ENCODE results near the gene CAPNS1. TPM values are rescaled to one million over a fixed set of nuclear protein-coding genes. Genes with fewer than 3 reads are reported as not detected.

CAPNS1 gene
- total and polyA plus RNA-seq, 7 donors: 464 to 626 (median 484) TPM

DNA sequence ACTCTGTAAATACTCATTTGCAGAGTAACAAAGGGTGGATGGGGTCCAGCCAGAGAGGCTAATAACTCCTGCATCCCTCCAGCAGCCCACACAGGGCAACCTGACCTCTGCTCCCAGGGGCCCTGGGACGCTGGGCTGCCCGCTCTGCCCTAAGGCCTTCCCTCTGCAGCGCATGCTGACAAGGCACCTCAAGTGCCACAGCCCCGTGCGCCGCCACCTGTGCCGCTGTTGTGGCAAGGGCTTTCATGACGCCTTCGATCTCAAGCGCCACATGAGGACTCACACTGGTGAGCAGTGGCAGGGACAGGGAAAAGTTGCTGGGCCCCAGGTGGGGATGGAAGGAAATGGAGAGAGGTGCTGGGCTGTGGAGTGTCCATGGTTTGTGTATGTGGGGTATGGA is 27.2 kb upstream of the CAPNS1 start:
- H3K36me3 ChIP-seq (ENCODE audit: insufficient read depth in 1 of 2, low read depth in 1 of 2): peaks cover 0 to 48% of the 10 kb centered on the region in 2 donors

DNA sequence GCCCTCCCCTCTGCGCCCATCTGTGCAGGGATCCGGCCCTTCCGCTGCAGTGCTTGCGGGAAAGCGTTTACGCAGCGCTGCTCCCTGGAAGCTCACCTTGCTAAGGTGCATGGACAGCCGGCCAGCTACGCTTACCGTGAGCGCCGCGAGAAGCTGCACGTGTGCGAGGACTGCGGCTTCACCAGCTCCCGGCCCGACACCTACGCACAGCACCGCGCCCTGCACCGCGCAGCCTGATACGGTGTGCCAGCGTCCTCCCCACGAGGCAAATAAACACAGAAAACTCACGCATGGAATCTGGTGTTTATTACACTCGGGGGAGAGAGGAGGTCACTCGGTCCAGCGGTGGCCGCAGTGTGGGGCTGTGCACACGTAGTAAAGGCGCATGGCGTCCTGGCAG is 26.4 kb upstream of the CAPNS1 start:
- ATAC-seq (no peak), DNase-seq (no peak)
- peak overlapping the region; percentile 89 for H3K27ac ChIP-seq
- H3K4me3 ChIP-seq: peak overlapping the region; percentile 93
- TF ChIP-seq, protein P1, sequence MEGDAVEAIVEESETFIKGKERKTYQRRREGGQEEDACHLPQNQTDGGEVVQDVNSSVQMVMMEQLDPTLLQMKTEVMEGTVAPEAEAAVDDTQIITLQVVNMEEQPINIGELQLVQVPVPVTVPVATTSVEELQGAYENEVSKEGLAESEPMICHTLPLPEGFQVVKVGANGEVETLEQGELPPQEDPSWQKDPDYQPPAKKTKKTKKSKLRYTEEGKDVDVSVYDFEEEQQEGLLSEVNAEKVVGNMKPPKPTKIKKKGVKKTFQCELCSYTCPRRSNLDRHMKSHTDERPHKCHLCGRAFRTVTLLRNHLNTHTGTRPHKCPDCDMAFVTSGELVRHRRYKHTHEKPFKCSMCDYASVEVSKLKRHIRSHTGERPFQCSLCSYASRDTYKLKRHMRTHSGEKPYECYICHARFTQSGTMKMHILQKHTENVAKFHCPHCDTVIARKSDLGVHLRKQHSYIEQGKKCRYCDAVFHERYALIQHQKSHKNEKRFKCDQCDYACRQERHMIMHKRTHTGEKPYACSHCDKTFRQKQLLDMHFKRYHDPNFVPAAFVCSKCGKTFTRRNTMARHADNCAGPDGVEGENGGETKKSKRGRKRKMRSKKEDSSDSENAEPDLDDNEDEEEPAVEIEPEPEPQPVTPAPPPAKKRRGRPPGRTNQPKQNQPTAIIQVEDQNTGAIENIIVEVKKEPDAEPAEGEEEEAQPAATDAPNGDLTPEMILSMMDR (IDR thresholded peaks at IDR 0.05): no peak
- H3K4me1 ChIP-seq: peaks cover 15% of the 10 kb centered on the region
- intact Hi-C loops (cut with DNase I): loop anchor here (5.0 to 10.0 kb wide), 2 partner anchors 56 to 119 kb away; partner anchors contain the start of gene SDHAF1 (in 1 of the 2)
- H3K9me3 ChIP-seq: no peaks in the 10 kb centered on the region
- 84 to 88% (median 85%) methylated on average over 34 of the region's 34 CpGs for WGBS, 3 donors
- H3K36me3 ChIP-seq (ENCODE audit: insufficient read depth in 1 of 2, low read depth in 1 of 2): peaks cover 0 to 54% of the 10 kb centered on the region in 2 donors
- H3K27me3 ChIP-seq (ENCODE audit: insufficient read depth in 3 of 3, low read length in 2 of 3): no peaks in the 10 kb centered on the region

More for the DNA sequence above, 27.2 kb upstream of the CAPNS1 start:
- no peak overlapping the region for H3K27ac ChIP-seq
- H3K27me3 ChIP-seq (ENCODE audit: insufficient read depth in 3 of 3, low read length in 2 of 3): no peaks in the 10 kb centered on the region
- H3K4me3 ChIP-seq: no peak overlapping the region
- TF ChIP-seq, protein P1 (IDR thresholded peaks at IDR 0.05): no peak
- H3K4me1 ChIP-seq: peaks cover 15% of the 10 kb centered on the region
- 93 to 96% (median 93%) methylated on average over 10 of the region's 10 CpGs for WGBS, 3 donors
- intact Hi-C loops (cut with DNase I): loop anchor here (5.0 to 10.0 kb wide), 2 partner anchors 55 to 118 kb away; partner anchors contain the start of gene SDHAF1 (in 1 of the 2)
- ATAC-seq (no peak), DNase-seq (no peak)
- no peaks in the 10 kb centered on the region for H3K9me3 ChIP-seq

DNA sequence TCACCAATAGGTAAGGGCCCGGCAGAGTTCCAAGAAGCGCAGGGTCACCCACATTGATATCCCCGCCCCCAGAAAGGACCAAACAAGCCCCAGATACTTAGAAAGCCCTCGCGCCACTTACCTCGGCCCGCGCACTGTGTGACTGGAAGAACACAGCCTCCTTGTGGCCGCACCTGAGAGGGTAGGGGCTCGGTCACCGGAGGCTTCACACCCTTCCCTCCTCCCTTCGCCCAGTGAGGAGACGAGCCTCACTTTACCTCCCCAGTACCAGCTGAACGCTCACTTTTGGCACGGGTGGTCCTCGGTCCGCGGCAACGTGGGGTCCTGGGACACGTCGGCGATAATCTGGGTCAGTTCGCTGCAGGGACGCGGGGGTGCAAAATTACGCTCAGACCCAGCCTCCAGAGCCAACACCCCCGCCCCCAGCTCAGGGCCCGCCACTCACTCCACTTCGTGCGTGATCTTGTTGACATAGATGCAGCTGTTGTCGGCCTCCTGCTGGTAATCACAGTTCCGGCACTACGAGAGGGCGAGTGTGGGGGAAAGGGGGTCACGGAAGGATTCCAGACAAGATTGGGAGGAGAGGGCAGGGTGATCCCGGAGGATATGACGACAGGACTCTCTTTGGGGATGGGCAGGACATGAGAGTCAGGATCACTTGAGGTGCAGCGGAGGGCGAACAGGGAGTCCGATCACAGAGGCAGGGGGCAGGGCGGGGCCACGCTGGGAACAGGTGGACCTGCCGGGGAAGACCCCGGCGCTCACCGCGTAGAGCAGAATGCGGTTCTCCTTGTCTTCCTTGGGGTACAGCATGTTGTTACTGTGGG is 25.8 kb upstream of the CAPNS1 start:
- Histone ChIP-seq H3K36me3 (ENCODE audit: insufficient read depth in 1 of 2, low read depth in 1 of 2) (peaks cover 2 to 61% of the 10 kb centered on the region in 2 donors), H3K27ac (peak overlapping the region; percentile 89), H3K27me3 (ENCODE audit: insufficient read depth in 3 of 3, low read length in 2 of 3) (no peaks in the 10 kb centered on the region), H3K4me1 (peaks cover 15% of the 10 kb centered on the region), H3K9me3 (no peaks in the 10 kb centered on the region), H3K4me3 (peak overlapping the region; percentile 93)
- ATAC-seq (peak in 3 of 4 donors; percentile 1 to 18 (median 4)), DNase-seq (peak in 1 of 2 donors; percentile 33)
- intact Hi-C loops (cut with DNase I): loop anchor here (2.0 to 10.0 kb wide), 3 partner anchors 57 to 119 kb away; partner anchors contain the start of genes SDHAF1 (in 1 of the 2), THAP8 (in 1 of the 2) and WDR62 (in 1 of the 2)
- TF ChIP-seq, protein P1 (IDR thresholded peaks at IDR 0.05): no peak
- WGBS, 3 donors: 7 to 10% (median 10%) methylated on average over 42 to 48 of the region's 48 CpGs

DNA sequence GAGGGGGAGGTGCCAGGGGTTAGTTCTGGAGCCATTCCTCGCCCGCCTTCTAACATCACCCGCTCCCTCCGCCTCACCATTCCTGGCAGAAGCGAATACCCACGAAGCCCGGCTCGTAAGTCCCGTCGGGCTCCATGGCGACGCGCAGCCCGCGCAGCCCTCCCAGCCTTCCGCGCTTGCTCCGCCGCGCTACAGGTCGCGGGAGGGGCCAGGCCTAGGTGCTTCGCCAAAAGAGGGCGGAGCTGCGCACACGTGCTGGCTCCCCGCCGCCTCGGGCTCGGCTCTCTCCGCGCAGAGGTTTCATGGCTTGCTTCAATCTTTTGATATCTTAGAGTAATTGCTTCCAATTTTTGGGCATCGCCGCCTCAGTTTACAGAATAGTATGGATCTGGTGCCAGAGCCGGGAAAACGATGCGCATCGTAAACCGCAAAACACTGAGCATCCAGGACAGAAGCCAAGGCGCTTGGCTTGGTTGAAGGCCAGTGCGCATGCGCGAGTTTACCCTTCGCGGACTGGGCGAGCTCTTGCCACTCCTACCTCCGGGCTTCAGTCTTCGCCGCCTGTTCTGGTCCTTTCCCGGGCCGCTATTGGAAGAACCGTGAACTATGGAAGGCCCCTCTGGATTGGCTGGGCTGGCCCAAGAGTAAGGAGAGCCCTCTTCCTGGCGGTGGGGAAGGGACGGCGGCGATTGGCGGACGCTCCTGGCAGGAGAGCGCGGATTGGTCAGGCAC is 25.0 kb upstream of the CAPNS1 start, which contains the start of gene POLR2I:
POLR2I (minus strand) TSS at position 155 of the 732 bp plus-strand sequence; CDS start at position 136, 19 bp downstream.
- Histone ChIP-seq H3K4me3 (peak within 1 kb of the TSS; percentile 93), H3K36me3 (ENCODE audit: insufficient read depth in 1 of 2, low read depth in 1 of 2) (peaks cover 2 to 67% of the 10 kb centered on the region in 2 donors), H3K27ac (peak within 1 kb of the TSS; percentile 89), H3K27me3 (ENCODE audit: insufficient read depth in 3 of 3, low read length in 2 of 3) (no peaks in the 10 kb centered on the region), H3K4me1 (peaks cover 15% of the 10 kb centered on the region), H3K9me3 (no peaks in the 10 kb centered on the region)
- DNase-seq: peak; percentile 99
- peak; percentile 93 to 95 (median 95) for ATAC-seq
- TF ChIP-seq, protein P1 (IDR thresholded peaks at IDR 0.05): no peak
- WGBS, 3 donors: 0 to 1% (median 0%) methylated on average over 55 to 60 of the region's 60 CpGs
- intact Hi-C loops (cut with DNase I): loop anchor here (2.0 to 10.0 kb wide), 3 partner anchors 58 to 120 kb away; partner anchors contain the start of genes SDHAF1 (in 1 of the 2), THAP8 (in 1 of the 2) and WDR62 (in 1 of the 2)
